Endothelial cell of umbilical vein (primary cell): Measurements from ENCODE around the gene OR8B4. TPM values are rescaled to one million over a fixed set of nuclear protein-coding genes. Genes with fewer than 3 reads are reported as not detected.

Source experiments
- BruUV-seq: library from RNA; stranded (reverse); fragments of 400-500 nt; replicated peaks from 2 replicates; lab custom pipeline; 2021; lab: Mats Ljungman, UMichigan
- CTCF ChIA-PET: fragments of 300-600, 350-600 bp; sonication (Branson Sonifier 250); formaldehyde crosslinking; loops from one replicate; lab custom pipeline; 2021; ENCODE audit warnings: antibody characterized with exemption, inconsistent platforms; lab: Charles Lee
- POLR2A ChIA-PET: fragments of 300-600, 350-600 bp; sonication (Branson Sonifier 250); formaldehyde crosslinking; loops from one replicate; lab custom pipeline; 2021; ENCODE audit warnings: antibody characterized with exemption, inconsistent platforms; lab: Charles Lee
- DNase-seq: peaks from one replicate; pipeline ENCODE4 v3.0.0-alpha.2; 2011; ENCODE audit warnings: low read depth, low spot score
- FAIRE-seq: peaks from 2 replicates; lab custom pipeline; 2011; peaks lifted over from hg19 to GRCh38; lab: Jason Lieb, UNC
- H2AFZ ChIP-seq: 2 replicates; pipeline ENCODE4 v1.6.0; 2012; ENCODE audit warnings: low read depth, low read length, control low read depth, inconsistent platforms
- H3K27ac ChIP-seq: 2 replicates; pipeline ENCODE4 v1.5.1; 2011; ENCODE audit warnings: low read depth, mild to moderate bottlenecking, control low read depth, low read length, moderate library complexity; ENCODE audit not compliant: insufficient read depth
- H3K27me3 ChIP-seq, 2 experiments: 2 replicates each; pipeline versions ENCODE4 v1.6.0 to v1.6.1; 2011; ENCODE audit warnings: low read length in 2 of 2, mixed read lengths in 1 of 2; ENCODE audit not compliant: control insufficient read depth in 2 of 2, insufficient read depth in 2 of 2
- H3K36me3 ChIP-seq, 2 experiments: 2 replicates in 1 of 2; 3 replicates in 1 of 2; pipeline ENCODE4 v1.5.1; 2011; ENCODE audit warnings: low read length in 2 of 2, mild to moderate bottlenecking in 1 of 2, moderate library complexity in 1 of 2; ENCODE audit not compliant: control insufficient read depth in 2 of 2, insufficient read depth in 2 of 2; ENCODE audit errors: extremely low read depth in 1 of 2
- H3K4me1 ChIP-seq: 3 replicates; pipeline ENCODE4 v1.5.1; 2011; ENCODE audit warnings: mild to moderate bottlenecking, low read length; ENCODE audit not compliant: control insufficient read depth, insufficient read depth; ENCODE audit errors: extremely low read depth
- H3K4me2 ChIP-seq: 2 replicates; pipeline ENCODE4 v1.6.1; 2011; ENCODE audit warnings: low read length, control low read depth, mixed read lengths; ENCODE audit not compliant: insufficient read depth
- H3K4me3 ChIP-seq, 3 experiments: fragments of 200-600 bp in 1 of 3; sonication (generic), shearing (Covaris generic) in 1 of 3; replicated peaks in 1 of 3; 2 replicates each; pipeline ENCODE4 v1.5.1; 2011 to 2016; ENCODE audit warnings: control low read depth in 3 of 3, low read length in 3 of 3, mild to moderate bottlenecking in 2 of 3, inconsistent platforms in 1 of 3, low read depth in 1 of 3, moderate library complexity in 1 of 3; ENCODE audit not compliant: insufficient read depth in 1 of 3
- H3K79me2 ChIP-seq: 2 replicates; pipeline ENCODE4 v1.6.0; 2012; ENCODE audit warnings: low read length, inconsistent platforms; ENCODE audit not compliant: control insufficient read depth, insufficient read depth
- H3K9ac ChIP-seq: replicated peaks from 2 replicates; pipeline ENCODE3; 2011; ENCODE audit warnings: low read length, control low read depth; ENCODE audit not compliant: insufficient read depth; ENCODE audit errors: extremely low read depth
- H3K9me1 ChIP-seq: replicated peaks from 3 replicates; pipeline ENCODE4 v1.6.0; 2011; ENCODE audit warnings: mild to moderate bottlenecking, low read length; ENCODE audit not compliant: control insufficient read depth, insufficient read depth; ENCODE audit errors: extremely low read depth
- H3K9me3 ChIP-seq: replicated peaks from 2 replicates; pipeline ENCODE4 v1.5.1; 2012; ENCODE audit warnings: low read length, inconsistent platforms; ENCODE audit not compliant: control insufficient read depth, insufficient read depth
- H4K20me1 ChIP-seq: replicated peaks from 2 replicates; pipeline ENCODE3; 2011; ENCODE audit warnings: mild to moderate bottlenecking, low read length; ENCODE audit not compliant: control insufficient read depth, insufficient read depth; ENCODE audit errors: extremely low read depth
- CTCF ChIP-seq, 2 donors: IDR thresholded peaks; 1 replicate in 1 of 2; 2 replicates in 1 of 2; pipeline ENCODE4 v1.5.1; 2011; ENCODE audit warnings: low read length in 2 of 2, mild to moderate bottlenecking in 2 of 2, moderate library complexity in 2 of 2, control low read depth in 1 of 2, inconsistent platforms in 1 of 2, low read depth in 1 of 2; ENCODE audit not compliant: insufficient read depth in 1 of 2; ENCODE audit errors: extremely low read depth in 1 of 2
- EZH2 ChIP-seq: IDR thresholded peaks from 2 replicates; pipeline ENCODE4 v1.6.1; 2012; ENCODE audit warnings: borderline replicate concordance, low read depth, mild to moderate bottlenecking, moderate library complexity, low read length, inconsistent platforms; ENCODE audit not compliant: severe bottlenecking
- FOS ChIP-seq: IDR thresholded peaks from 2 replicates; pipeline ENCODE4 v1.6.1; 2011; ENCODE audit warnings: mild to moderate bottlenecking, low read length, moderate library complexity, borderline replicate concordance; ENCODE audit not compliant: insufficient read depth
- GATA2 ChIP-seq: IDR thresholded peaks from 2 replicates; pipeline ENCODE4 v1.7.0; 2011; ENCODE audit warnings: low read depth, mild to moderate bottlenecking, moderate library complexity, mixed read lengths, low read length; ENCODE audit not compliant: insufficient read length, insufficient read depth
- JUN ChIP-seq: IDR thresholded peaks from 2 replicates; pipeline ENCODE4 v1.6.1; 2011; ENCODE audit warnings: borderline replicate concordance, low read depth; ENCODE audit not compliant: insufficient read length, insufficient read depth
- MYC ChIP-seq: IDR thresholded peaks from one replicate; pipeline ENCODE4 v1.6.1; 2011; ENCODE audit warnings: mild to moderate bottlenecking, low read depth, low read length
- POLR2A ChIP-seq: IDR thresholded peaks from 2 replicates; pipeline ENCODE4 v1.6.1; 2012; ENCODE audit warnings: low read depth, mild to moderate bottlenecking, control low read depth, low read length
- POLR2AphosphoS5 ChIP-seq: IDR thresholded peaks from 2 replicates; pipeline ENCODE4 v1.6.1; 2012; ENCODE audit warnings: low read depth, mild to moderate bottlenecking, control low read depth, low read length, moderate library complexity; ENCODE audit not compliant: insufficient read depth
- dilution Hi-C: fragments of 300-500 bp; cut with MboI; formaldehyde crosslinking; loops from one replicate; pipeline ENCODE4 v1.15.0; 2019; ENCODE audit warnings: low sequenced_read_pairs; ENCODE audit not compliant: extremely low pct_ligation_motif_present
- intact Hi-C: fragments of 100-400 bp; cut with micrococcal nuclease; formaldehyde crosslinking; loops from one replicate; pipeline ENCODE4 v1.10.0; 2022
- polyA plus RNA-seq, 4 experiments: library from polyadenylated mRNA; depleted of rRNA in 3 of 4; stranded (reverse) in 3 of 4; unstranded in 1 of 4; fragments of >200 nt; gene quantifications; 2 replicates each; pipeline versions ENCODE4 v1.2.1 to v1.2.3, GENCODE V29; 2011 to 2012; ENCODE audit warnings: missing spikeins in 1 of 4
- total RNA-seq: library from RNA; stranded (reverse); gene quantifications from 2 replicates; pipeline ENCODE4 v1.2.3, GENCODE V29; 2021
- TF ChIP-seq, protein P1 (sequence below): IDR thresholded peaks from 2 replicates; pipeline ENCODE4 v1.6.1; 2011; ENCODE audit not compliant: insufficient read depth, insufficient read length

Gene OR8B4
- total and polyA plus RNA-seq, 2 donors (not counting 3 experiments of a cell fraction or from before 2014, with no cell fraction given): not detected

- H3K27me3 ChIP-seq: no peaks in the 10 kb centered on the region
- H3K9me3 ChIP-seq: no peaks in the 10 kb centered on the region
- H3K9me1 ChIP-seq: no peaks in the 10 kb centered on the region
- no peak within 1 kb of the TSS for H3K4me3 ChIP-seq
- FAIRE-seq (no peak), DNase-seq (no peak)
- no peak within 1 kb of the TSS for H2AFZ ChIP-seq
- H3K4me2 ChIP-seq: no peak within 1 kb of the TSS
- BruUV-seq: no TSS peak
- CTCF ChIA-PET: no interaction called here
- POLR2A ChIA-PET: no interaction called here
- no peak within 1 kb of the TSS for H3K27ac ChIP-seq
- no peaks in the 10 kb centered on the region for H3K79me2 ChIP-seq
- no peaks in the 10 kb centered on the region for H3K36me3 ChIP-seq
- H3K9ac ChIP-seq: no peak within 1 kb of the TSS
- dilution Hi-C loops (no loop called here), intact Hi-C loops (no loop called here)
- TF ChIP-seq POLR2A: no peak
- TF ChIP-seq GATA2: no peak
- no peak for TF ChIP-seq MYC
- TF ChIP-seq FOS: no peak
- no peak for TF ChIP-seq JUN
- TF ChIP-seq, protein P1, sequence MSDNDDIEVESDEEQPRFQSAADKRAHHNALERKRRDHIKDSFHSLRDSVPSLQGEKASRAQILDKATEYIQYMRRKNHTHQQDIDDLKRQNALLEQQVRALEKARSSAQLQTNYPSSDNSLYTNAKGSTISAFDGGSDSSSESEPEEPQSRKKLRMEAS: no peak
- no peak for TF ChIP-seq POLR2AphosphoS5
- no peak for TF ChIP-seq EZH2
- no peak for TF ChIP-seq CTCF (IDR thresholded peaks at IDR 0.05; ENCODE audit: extremely low read depth in 1 of 2, insufficient read depth in 1 of 2, low read depth in 1 of 2, low read length in 2 of 2)
- no peaks in the 10 kb centered on the region for H4K20me1 ChIP-seq
- no peaks in the 10 kb centered on the region for H3K4me1 ChIP-seq
Measured at GRCh38 chr11:124445646-124446150, 21.0 kb upstream of the OR8B4 start, which contains the start of gene OR8B8. TSS of gene OR8B8 (minus strand) at chr11:124445696. CDS start at chr11:124441085, 4,611 bp downstream.
